Peyer's patch (tissue), 4 donors: Measurements from ENCODE around the gene MSI2. TPM values are rescaled to one million over a fixed set of nuclear protein-coding genes. Genes with fewer than 3 reads are reported as not detected.

ENCODE experiments used
- DNase-seq, 3 donors: peaks; one replicate each; pipeline ENCODE4 v3.0.0-alpha.2; 2017 to 2019
- H3K27ac ChIP-seq, 4 donors: fragments of 200-600 bp; sonication (generic); one replicate each; pipeline ENCODE4 v1.5.1; 2016 to 2019
- H3K27me3 ChIP-seq, 2 donors: fragments of 200-600 bp; sonication (generic); one replicate each; pipeline ENCODE4 v1.5.1; 2019
- H3K36me3 ChIP-seq, 3 donors: fragments of 200-600 bp; sonication (generic); one replicate each; pipeline ENCODE4 v1.5.1; 2016 to 2019
- H3K4me1 ChIP-seq, 4 donors: fragments of 200-600 bp; sonication (generic); one replicate each; pipeline ENCODE4 v1.5.1; 2016 to 2019
- H3K4me3 ChIP-seq, 4 donors: fragments of 200-600 bp; sonication (generic); 1 replicate in 3 of 4; 2 replicates in 1 of 4; pipeline ENCODE4 v1.5.1; 2016 to 2019; ENCODE audit warnings: mild to moderate bottlenecking in 1 of 4
- H3K9me3 ChIP-seq, 4 donors: fragments of 200-600 bp; sonication (generic); one replicate each; pipeline ENCODE4 v1.5.1; 2016 to 2019; ENCODE audit warnings: mild to moderate bottlenecking in 1 of 4
- CTCF ChIP-seq, 6 experiments: fragments of 450-650 bp in 4 of 6; fragments of 200-600 bp in 2 of 6; sonication (generic) in 1 of 6; IDR thresholded peaks; one replicate each; pipeline ENCODE4 v1.5.1; 2017 to 2019; ENCODE audit warnings: antibody characterized with exemption in 6 of 6, mild to moderate bottlenecking in 3 of 6, moderate library complexity in 1 of 6
- POLR2A ChIP-seq, 2 donors: fragments of 450-650 bp; IDR thresholded peaks; one replicate each; pipeline ENCODE4 v1.5.1; 2017; ENCODE audit warnings: antibody characterized with exemption in 2 of 2, mild to moderate bottlenecking in 2 of 2, moderate library complexity in 2 of 2
- total RNA-seq, 4 donors: library from RNA; depleted of rRNA; stranded (reverse); fragments of >200 nt; gene quantifications; one replicate each; pipeline ENCODE4 v1.1.0, GENCODE V29; 2016

Gene MSI2
- total RNA-seq, 4 donors from 2014 or later: 25.9 to 39.0 (median 29.2) TPM

GRCh38 chr17:57290981-57291380 is 34.7 kb downstream of the MSI2 start:
- Histone ChIP-seq H3K27ac (no peak overlapping the region), H3K27me3 (no peaks in the 10 kb centered on the region), H3K36me3 (no peaks in the 10 kb centered on the region), H3K4me1 (peaks cover 0 to 5% (median 0%) of the 10 kb centered on the region in 4 donors), H3K4me3 (no peak overlapping the region), H3K9me3 (no peaks in the 10 kb centered on the region)
- DNase-seq: no peak
- TF ChIP-seq POLR2A (IDR thresholded peaks at IDR 0.05) (no peak), CTCF (IDR thresholded peaks at IDR 0.05) (no peak)

DNA sequence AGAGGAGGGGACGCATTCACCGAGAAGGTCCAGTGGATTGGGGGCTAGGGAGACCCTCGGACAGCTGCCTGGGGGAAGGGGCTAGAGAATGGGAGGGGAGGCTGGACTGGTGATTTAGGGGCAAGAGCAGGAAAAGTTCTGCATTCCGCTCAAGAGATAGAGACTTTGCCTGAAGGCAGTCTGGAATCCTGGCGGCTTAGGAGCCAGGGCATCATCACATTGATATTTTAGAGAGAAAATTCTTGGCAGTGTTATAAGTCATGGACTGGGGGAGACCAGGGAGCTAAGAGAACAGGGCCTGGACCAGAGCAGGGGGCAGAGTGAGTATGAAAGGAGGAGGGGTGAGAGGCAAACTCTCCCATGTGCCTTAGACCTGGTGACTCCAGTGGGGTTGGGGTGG is 35.8 kb downstream of the MSI2 start:
- H3K36me3 ChIP-seq: no peaks in the 10 kb centered on the region

DNA sequence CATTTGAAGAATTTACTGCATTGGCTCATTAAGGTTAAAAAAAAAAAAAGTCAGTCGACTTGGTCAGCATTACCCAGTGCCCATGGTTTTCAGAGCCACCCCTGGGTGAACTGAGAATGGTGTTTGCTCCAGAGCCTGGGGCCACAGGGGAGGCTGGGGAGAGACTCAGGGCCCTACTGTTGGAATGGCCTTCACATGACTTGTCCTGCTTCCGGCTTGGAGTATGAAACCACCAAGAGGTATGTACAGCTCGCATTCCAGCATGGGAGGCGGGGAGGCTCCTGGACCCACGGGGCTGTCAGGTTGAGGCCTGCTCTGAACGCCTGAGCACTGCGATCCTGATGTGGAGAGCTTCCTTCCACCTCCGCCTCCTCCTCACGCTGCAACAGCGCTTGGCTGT is 36.8 kb downstream of the MSI2 start:
- TF ChIP-seq POLR2A (IDR thresholded peaks at IDR 0.05) (no peak), CTCF (IDR thresholded peaks at IDR 0.05) (no peak)
- H3K4me3 ChIP-seq: no peak overlapping the region
- peaks cover 0 to 5% (median 0%) of the 10 kb centered on the region in 3 donors for H3K36me3 ChIP-seq
- no peak for DNase-seq
- peaks cover 0 to 5% (median 0%) of the 10 kb centered on the region in 4 donors for H3K4me1 ChIP-seq
- no peak overlapping the region for H3K27ac ChIP-seq
- no peaks in the 10 kb centered on the region for H3K27me3 ChIP-seq
- H3K9me3 ChIP-seq: no peaks in the 10 kb centered on the region

More for the DNA sequence above, 35.8 kb downstream of the MSI2 start:
- DNase-seq: no peak
- no peaks in the 10 kb centered on the region for H3K27me3 ChIP-seq
- peaks cover 0 to 5% (median 0%) of the 10 kb centered on the region in 4 donors for H3K4me1 ChIP-seq
- no peak overlapping the region for H3K4me3 ChIP-seq
- TF ChIP-seq POLR2A (IDR thresholded peaks at IDR 0.05) (no peak), CTCF (IDR thresholded peaks at IDR 0.05) (no peak)
- no peaks in the 10 kb centered on the region for H3K9me3 ChIP-seq
- H3K27ac ChIP-seq: no peak overlapping the region

GRCh38 chr17:57294101-57294500 is 37.8 kb downstream of the MSI2 start:
- no peak overlapping the region for H3K4me3 ChIP-seq
- TF ChIP-seq CTCF (IDR thresholded peaks at IDR 0.05): no peak
- TF ChIP-seq POLR2A (IDR thresholded peaks at IDR 0.05): no peak
- peaks cover 0 to 7% (median 0%) of the 10 kb centered on the region in 3 donors for H3K36me3 ChIP-seq
- peaks cover 0 to 5% (median 0%) of the 10 kb centered on the region in 4 donors for H3K4me1 ChIP-seq
- DNase-seq: no peak
- no peaks in the 10 kb centered on the region for H3K27me3 ChIP-seq
- H3K9me3 ChIP-seq: no peaks in the 10 kb centered on the region
- H3K27ac ChIP-seq: no peak overlapping the region

GRCh38 chr17:57294629-57295501 is 38.5 kb downstream of the MSI2 start:
- TF ChIP-seq CTCF (IDR thresholded peaks at IDR 0.05): no peak
- TF ChIP-seq POLR2A (IDR thresholded peaks at IDR 0.05): no peak
- no peaks in the 10 kb centered on the region for H3K27me3 ChIP-seq
- H3K27ac ChIP-seq: no peak overlapping the region
- peaks cover 0 to 5% (median 0%) of the 10 kb centered on the region in 4 donors for H3K4me1 ChIP-seq
- no peaks in the 10 kb centered on the region for H3K9me3 ChIP-seq
- no peak overlapping the region for H3K4me3 ChIP-seq
- no peak for DNase-seq
- H3K36me3 ChIP-seq: peaks cover 0 to 7% (median 0%) of the 10 kb centered on the region in 3 donors
